HTR-8/SVneo (cell line): Measurements from ENCODE around the gene STXBP4.

Source experiments
- DNase-seq: peaks from one replicate; pipeline ENCODE4 v3.0.0; 2011; ENCODE audit warnings: low spot score, mixed read lengths; ENCODE audit not compliant: insufficient read length
- FAIRE-seq: peaks from 2 replicates; lab custom pipeline; 2011; peaks lifted over from hg19 to GRCh38; lab: Jason Lieb, UNC

STXBP4 gene

DNA sequence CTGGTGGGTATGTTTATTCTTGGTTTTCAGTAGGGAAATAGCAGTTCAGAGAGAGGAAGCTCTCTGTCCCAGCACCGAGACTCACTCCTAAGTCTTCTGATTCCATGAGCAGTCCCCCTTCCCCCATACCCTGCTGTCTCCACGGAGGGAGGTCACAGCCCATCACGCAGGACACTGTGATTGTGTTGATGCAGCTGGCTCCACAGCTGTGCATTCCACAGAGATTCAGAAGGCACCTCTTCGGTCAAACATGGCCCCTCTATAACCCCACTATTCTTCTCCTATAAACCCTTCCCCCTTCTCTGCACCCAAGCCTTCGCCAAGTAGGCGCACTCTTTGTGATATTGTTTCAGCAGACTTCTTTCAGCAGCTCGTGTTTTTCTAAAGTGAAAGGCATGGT lies 191.9 kb downstream of the STXBP4 start:
- peak; percentile 60 for FAIRE-seq
- no peak for DNase-seq

DNA sequence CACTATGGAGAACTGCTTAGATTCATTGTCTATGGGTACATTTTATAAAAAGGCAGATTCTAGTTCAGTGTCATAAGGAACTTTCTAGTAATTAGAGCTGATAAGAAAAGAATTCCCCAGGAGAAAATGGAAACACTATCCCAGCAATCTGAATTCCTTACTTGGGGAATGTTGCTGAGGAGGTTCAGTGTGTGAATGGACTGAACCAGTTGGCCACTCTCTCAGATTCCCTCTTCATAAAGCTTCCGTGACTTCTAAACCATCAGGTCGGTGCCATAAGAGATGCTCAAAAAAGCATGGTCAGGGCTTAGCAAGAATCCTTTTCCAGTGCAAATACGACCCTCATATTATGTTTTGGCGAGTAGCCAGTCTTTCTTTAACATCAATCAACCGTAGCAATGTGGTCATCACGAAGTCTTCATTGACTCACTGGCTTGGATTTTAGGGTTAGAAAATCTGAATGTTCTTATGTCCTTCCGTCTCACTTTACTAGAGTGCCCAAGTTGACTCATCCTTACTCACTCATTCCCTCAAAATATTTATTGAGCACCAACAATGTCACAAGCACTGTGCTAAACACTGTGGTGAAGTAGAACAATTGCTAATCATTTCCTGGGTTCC lies 193.5 kb downstream of the STXBP4 start:
- peak; percentile 54 for DNase-seq
- FAIRE-seq: peak; percentile 88

DNA sequence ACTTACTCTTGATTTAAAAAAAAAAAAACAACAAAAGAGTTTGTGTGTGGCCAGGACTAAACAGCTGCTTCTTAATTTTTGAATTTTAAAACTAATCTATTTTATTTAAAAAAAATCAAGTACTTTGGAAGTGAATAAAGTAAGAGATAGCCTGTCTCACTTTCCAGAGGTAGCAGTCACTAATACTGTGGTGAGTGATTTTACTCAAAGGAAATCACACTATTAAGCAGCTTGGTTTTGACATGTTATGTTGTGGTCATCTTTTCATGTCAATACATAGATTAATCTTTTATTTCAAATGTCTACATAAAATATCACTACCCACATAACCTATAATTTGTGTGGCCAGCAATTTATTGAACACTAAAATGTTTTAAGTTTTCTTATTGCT lies 194.0 kb downstream of the STXBP4 start:
- DNase-seq: no peak
- FAIRE-seq: no peak

DNA sequence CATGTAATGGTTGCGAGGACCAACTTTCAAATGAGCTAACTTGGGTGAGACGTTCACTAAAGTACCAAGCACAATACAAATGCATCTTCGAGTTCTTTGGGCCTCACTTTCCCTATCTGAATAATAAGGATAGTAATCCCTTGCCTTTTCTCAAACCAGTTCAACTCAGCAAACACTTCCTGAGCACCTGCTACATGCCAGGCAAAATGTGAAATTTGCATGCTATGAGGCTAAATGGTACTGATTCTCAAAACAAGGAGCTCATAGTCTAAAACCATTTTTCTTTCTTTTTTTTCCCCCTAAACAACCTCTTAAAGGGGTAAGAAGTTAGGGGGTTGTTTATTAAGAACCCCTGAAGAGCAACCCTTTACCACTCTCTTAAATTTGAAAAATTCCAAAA lies 194.8 kb downstream of the STXBP4 start:
- FAIRE-seq (no peak), DNase-seq (no peak)

DNA sequence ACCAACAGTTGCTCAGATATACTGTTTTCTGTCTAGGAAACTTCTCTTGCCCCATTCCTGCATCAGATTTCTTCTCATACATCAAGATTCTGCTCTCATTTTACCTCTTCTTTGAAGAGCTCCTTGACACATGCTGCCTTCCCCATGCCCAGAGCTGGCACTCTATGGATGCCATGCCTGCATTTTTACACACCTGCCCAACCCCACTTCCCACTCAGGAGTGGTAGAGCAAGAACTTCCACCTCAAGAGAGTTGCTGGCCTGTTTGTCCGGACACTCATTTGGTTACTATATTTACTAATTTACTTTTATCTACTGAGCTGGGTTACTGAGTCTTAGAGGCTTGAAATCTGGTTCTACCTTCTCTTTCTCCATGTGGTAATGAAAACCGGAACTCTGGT lies 197.9 kb downstream of the STXBP4 start:
- no peak for FAIRE-seq
- no peak for DNase-seq

DNA sequence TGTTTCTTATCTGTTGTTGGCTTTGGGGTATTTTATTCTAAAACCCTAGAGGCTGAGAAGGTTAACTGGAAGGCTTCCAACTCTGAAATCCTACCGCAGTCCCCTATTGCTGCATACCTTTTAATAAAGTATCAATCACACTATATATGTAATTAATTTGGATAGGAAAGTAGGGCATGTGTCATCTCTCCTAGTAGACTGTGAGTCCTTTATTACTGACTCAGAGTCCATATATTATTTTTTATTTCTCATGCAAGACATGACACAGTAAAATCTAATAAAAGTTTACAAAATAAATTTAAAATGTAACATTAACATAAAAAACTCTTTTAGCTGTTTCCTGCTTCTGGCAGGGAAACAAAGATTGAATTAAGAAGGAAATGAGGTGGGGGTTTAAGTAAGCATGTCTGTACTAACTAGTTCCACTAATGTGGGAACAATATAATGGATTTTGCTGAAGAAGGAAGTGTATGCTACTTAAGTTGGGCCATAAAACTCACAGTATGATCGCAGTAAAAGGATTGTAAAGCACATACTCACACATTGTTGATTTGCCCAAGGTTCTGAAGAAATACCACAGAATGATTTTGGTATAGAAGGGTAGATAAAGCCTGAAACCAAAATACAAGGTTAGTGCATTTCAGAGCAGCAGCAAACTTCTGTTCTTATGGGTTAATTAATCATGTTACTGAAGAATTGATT lies 198.6 kb downstream of the STXBP4 start:
- DNase-seq (no peak), FAIRE-seq (no peak)

DNA sequence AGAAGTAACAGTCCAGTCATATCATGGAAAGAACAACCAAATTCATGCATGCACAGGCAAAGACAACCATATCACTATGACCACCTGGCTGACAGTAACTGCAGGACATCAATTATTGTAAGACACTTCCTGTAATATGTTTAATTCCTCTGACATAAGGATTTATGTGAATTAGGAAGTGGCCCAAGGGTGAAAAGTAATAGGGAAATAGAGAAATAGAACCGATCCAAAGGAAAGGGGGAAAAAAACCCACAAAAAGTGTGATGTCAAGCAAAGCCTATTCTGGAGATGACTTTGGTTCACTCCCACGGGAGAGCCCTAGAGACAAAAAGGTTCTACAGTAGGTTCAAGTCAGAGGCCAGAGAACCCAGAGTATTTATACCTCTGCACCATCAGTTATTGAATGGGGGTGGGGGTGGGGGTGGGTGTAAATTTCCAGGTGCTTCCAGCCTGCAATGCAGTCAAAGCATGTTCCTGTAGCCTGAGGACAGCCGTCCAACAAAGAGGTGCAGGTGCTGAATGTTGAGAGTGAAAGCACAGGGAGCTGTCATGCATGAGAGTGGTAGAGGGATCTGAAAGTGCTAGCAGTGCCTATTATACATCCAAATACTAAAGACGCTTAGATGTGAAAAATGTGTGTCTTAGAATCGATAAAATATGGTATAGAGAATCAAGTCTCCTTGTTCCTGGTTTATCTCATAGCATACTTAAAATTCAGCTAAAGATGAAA lies 200.6 kb downstream of the STXBP4 start:
- FAIRE-seq: peak; percentile 40

DNA sequence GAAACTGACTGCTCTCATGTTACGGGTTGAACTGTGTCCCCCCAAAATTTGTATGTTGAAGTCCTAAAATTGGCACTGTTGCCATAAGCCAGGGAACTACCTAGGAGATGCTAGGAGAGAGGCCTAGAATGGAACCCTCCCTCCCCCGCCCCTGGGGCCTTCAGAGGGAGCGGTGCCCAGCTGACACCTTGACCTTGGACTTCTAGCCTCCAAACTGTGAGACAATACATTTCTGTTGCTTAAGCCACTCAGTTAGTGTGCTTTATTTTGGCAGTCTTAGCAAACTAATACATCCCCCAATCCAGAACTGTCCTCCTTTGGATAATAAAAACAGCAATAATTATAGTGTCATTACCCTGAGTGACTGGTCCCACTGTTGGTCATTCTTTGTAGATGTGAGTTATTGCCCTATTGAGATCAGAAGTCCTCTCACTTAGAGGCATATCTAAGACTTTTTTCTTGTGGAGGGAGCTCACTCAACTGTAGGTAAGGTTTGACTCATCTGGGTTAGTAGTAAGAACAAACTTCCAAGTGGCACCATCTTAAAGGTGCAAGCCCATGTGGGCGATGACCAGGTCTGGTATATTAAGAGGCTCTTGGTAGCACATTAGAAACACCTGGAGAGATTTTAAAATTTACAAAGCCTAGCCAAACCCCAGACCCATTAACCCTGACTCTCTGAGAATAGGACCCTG lies 203.2 kb downstream of the STXBP4 start:
- FAIRE-seq (no peak), DNase-seq (no peak)

More for the DNA sequence above, 200.6 kb downstream of the STXBP4 start:
- no peak for DNase-seq

DNA sequence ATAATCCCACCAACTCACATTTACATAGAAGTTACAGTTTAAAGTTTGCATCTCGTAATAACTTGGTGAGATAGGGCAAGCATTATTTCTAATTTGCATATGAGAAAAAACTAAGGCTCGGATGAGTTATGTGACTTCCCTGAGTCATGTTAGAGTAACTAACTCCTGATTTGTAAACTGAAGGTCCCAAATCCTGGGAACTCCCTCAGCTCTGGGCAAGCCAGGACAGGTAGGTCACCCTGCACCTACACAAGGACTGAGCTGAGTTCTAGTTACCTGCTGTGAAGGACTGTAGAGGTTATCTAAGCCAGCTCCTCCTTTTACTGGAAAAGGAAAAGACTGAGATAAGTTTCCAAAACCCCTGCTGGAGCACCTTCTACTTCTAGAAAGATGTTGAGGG lies 204.0 kb downstream of the STXBP4 start:
- FAIRE-seq: no peak

DNA sequence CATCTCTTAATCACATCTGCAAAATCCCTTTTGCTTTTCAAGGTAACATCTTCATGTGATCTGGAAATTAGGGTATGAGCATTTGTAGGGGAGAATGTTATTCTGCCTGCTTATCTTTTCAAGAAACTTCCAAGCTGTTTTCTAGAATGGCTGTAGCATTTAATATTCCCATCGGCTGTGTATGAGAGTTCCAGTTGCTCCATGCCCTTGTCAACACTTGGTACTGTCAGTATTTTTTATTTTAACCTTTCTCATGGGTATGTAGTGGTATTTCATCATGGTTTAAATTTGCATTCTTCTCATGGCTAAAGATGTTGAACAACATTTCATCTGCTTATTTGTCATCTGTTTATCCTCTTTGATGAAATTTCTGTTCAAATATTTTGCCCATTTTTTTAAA lies 205.6 kb downstream of the STXBP4 start:
- DNase-seq: no peak
- FAIRE-seq: peak; percentile 55

More for the DNA sequence above, 204.0 kb downstream of the STXBP4 start:
- no peak for DNase-seq

DNA sequence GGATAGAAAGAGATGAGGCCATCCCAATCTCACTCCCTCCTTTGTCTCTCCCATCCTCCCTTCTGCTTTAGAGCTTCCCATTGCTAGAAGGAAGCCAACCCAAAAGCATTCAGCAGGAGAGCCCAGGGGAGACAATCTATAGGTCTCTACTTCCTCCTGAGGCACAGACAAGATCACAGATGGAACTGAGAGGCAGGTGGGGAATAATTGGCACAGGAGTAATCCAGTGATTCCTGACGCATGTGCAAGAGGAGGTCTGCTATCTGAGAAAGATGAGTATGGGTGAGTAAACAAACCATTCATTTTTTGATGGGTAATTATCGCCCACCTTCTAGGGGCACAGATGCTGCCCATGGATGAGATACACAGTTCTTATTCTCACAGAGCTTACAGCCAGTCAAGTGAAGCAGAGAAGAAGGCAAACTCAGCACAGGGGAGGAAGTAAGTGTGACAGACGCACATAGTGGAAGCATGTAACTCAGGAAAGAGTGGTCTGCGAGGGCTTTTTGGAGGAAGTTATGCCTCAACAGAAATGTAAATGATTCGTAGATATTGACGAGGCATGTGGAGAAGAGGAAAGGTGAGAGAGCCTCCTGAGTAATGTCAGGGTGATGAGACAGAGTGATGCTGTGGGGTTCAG lies 207.3 kb downstream of the STXBP4 start:
- FAIRE-seq: no peak
- no peak for DNase-seq

DNA sequence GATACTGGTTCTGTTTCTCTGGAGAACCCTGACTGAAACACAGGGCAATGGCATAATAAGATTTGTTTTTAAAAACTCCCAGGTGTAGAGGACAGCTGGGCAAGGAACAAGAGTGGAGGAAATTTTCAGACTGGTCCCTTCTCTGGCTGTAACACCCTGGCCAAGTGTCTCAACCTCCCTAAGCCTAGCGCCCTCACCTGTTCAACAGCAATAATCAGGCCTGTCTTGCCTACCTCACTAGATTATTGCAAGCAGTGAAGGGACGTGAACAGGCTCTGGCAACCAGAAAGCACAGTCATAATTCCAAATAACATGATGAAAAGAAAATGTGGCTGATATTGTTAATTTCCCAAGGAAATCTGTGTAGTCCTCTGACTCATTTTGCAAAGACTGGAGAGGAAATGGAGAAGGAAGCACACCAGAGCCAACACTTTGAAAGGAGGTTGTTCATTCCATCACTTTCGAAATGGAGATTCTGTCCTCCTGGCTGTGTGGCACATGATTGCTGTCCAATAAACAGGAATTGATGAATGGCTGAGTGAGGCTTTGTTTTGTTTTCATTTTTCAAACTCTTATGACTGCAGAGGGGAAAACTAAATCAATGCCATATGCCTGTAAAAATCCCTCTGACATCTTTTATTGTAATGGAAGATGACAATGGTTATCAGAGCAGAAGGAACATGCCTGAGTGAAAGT lies 208.7 kb downstream of the STXBP4 start:
- DNase-seq: no peak
- FAIRE-seq: peak; percentile 55

DNA sequence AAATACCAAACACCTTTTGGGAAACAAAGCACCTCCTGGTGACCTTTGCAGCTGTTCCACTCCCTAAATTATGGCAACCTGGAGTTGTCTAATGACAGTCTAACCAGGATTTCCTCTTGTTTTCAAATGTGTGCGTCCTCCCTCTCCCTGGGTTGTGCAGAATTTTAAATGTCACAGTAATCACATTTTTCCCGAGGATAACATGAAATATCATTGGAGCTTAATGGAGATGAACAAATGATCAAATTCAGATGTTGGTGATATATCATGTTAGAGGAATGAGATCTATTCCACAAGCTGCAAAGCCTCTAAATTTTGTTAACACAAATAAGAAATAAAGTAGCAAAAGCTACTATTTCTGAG lies 209.3 kb downstream of the STXBP4 start:
- DNase-seq (no peak), FAIRE-seq (peak; percentile 44)

DNA sequence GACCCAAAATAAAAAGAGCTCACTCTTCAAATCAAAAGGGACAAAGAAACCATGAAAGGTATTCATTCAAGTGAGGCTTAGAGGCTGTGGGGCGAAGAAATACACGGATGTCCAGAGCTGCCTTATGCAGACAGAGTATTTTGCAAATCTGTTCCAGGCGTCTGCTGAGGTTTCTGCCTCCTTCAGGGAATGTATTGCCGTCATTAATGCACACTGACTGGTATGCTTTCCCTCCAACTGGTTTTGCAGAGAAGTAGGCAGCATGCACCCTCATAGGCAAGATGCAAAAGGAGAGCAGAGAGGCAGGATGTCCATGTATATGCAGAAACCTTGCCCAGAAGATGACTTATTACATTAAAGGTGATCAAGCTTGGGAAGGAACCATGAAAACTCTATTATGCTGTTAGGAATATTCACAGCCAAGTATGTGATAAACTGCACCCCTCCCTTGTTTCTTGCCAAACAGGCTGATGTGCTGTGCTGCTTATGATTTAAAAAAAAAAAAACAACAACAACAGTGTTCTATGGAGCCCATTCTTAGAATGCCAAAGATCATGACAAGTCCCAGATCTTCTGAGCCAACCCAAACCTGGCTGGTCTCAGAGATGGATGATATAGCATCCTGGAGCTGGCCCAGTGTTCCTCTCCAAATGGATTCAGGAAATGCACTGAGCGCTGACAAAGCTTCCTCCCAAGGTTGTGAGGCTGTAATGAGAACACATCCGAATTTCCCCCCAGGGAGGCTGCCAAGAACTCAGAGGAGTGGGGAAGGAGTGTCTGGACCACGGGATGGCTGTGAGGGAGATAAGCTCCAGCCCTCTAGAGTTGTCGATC lies 218.6 kb downstream of the STXBP4 start:
- DNase-seq: no peak
- FAIRE-seq: peak; percentile 40

DNA sequence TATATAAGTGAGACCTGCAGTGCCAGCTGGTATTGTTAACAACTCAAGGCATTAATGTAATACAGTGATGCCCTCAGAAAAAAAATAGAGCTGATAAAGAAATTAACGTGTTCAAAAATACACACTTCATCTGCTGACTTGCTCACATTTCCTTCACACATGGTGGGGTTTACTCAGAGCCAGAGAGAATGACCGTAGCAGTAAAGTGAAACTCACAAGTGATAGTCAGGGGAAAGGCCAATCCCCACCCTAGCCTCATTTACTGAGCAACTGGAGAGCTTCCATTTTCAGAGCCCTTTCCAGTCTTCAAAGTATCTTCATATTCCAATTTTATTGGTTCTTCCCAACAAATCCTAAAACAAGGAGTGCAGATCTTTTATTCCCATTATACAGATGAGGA lies 222.2 kb downstream of the STXBP4 start:
- no peak for DNase-seq
- no peak for FAIRE-seq

DNA sequence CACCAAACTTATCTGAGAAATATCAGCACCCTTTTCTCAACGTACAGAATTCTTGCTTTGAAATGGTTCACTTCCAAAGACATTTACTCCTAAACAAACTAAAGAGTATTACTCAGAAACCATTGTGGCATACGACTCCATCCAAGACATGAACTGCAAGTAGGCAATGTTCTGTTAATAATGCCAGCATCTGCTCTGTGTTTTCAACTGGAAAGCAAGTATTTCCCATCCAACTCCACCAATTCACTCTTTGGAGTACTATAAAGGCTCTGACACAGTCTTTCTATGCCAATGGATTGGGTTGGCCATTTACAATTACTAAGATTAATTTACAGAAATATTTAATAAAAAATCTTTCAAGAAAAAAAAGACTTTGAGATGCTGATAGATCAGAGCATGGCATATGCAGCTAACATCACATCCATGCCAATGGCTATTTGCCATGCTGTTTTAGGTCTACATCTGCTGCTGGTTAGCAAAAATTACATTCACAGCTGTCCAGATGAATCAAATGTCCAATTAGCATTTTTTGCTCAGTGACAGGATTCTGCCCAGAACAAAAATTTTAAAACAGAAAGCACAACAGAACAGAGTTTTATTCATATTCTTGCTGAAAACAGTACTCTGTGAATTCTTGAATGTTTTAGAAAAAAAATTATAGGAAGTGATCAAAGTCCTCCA lies 230.3 kb downstream of the STXBP4 start:
- FAIRE-seq: no peak
- no peak for DNase-seq

DNA sequence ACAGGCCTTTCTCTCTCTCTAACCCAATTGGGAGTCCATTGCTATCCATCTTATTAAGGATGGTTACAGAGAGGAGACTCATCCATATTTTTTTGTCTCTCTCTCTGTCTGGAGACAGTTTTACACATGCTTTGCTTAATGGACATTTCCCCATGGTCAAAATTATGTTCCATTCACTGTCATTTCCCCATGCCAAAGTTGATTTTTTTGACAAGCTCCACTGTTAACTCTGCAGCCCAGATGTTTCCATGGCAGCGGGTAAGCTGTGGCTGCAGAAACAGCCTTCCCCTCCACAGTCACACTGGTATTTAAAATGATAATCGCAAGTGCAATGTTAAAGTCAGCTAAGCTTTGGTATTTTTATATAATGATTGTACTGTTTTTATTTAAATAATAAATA lies 232.3 kb downstream of the STXBP4 start:
- FAIRE-seq (no peak), DNase-seq (no peak)

DNA sequence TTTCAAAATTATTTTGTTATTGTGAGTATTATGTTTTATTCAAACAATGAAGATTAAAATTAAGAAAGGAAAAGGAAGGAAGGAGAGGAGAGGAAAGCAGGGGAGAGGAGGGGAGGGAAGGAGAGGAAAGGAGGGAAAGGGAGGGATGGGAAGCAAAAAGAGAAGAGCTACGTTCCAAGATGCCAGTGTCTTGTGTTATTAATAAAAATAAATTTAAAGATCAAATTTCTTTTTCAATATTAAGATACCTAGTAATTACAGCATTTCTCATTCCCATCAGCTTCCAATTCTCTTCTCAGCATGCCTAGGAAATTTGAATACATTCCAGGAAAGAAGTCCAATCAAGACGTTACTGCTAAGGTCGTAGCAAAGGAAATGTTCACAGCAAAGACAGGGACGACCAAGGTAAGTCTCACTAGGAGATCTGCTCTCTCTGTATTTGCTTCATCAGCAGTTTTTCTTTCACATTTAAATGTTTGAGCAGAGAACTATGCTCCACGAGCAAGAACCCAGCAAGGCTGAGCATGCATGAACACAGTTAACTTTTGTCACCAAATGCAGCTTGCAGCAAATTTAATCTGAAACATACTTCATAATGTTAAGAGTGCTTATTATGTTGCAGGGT lies 232.9 kb downstream of the STXBP4 start:
- no peak for DNase-seq
- peak; percentile 70 for FAIRE-seq
